ENCODE data around the gene C3orf52. TPM values are rescaled to one million over a fixed set of nuclear protein-coding genes. Genes with fewer than 3 reads are reported as not detected.

The C3orf52 gene
- total RNA-seq, 1 experiment from 2014 or later = 3.0 TPM

GRCh38 chr3:112136046-112136445 lies 49.9 kb downstream of the C3orf52 start:
- DNase-seq (ENCODE audit: low spot score) = no peak

GRCh38 chr3:112136959-112137693 lies 50.9 kb downstream of the C3orf52 start:
- DNase-seq (ENCODE audit: low spot score) = peak; percentile 28

GRCh38 chr3:112137781-112138180 lies 51.6 kb downstream of the C3orf52 start:
- DNase-seq (ENCODE audit: low spot score) = no peak

- no peak for DNase-seq (ENCODE audit: low spot score)
Measured at GRCh38 chr3:112138219-112138969, 52.2 kb downstream of the C3orf52 start.

GRCh38 chr3:112140584-112140983 lies 54.4 kb downstream of the C3orf52 start:
- DNase-seq (ENCODE audit: low spot score) = no peak

GRCh38 chr3:112141293-112141692 lies 55.1 kb downstream of the C3orf52 start:
- no peak for DNase-seq (ENCODE audit: low spot score)

GRCh38 chr3:112143251-112143650 lies 57.1 kb downstream of the C3orf52 start:
- DNase-seq (ENCODE audit: low spot score) = no peak

- DNase-seq (ENCODE audit: low spot score) = no peak
Measured at GRCh38 chr3:112143689-112144088, 57.5 kb downstream of the C3orf52 start.

- DNase-seq (ENCODE audit: low spot score) = no peak
Measured at GRCh38 chr3:112149136-112149535, 62.9 kb downstream of the C3orf52 start.

GRCh38 chr3:112167758-112168157 lies 81.6 kb downstream of the C3orf52 start:
- DNase-seq (ENCODE audit: low spot score) = no peak

Other genes starting within 250 kb of the C3orf52 start
- gene PHLDB2, start 227.1 kb upstream of the C3orf52 start, total RNA-seq (2014; rRNA removed; shearing (Covaris generic)) = 28.9 and 34.7 TPM in 2 replicates
- 34.1 and 44.1 TPM in 2 replicates for gene ABHD10, start 107.4 kb upstream of the C3orf52 start, total RNA-seq (2014; rRNA removed; shearing (Covaris generic))
- not detected in 2 replicates for gene TAGLN3, start 87.5 kb upstream of the C3orf52 start, total RNA-seq (2014; rRNA removed; shearing (Covaris generic))
- 0.12 TPM in 1 of 2 replicates, not detected in the other for gene TMPRSS7, start 51.7 kb upstream of the C3orf52 start, total RNA-seq (2014; rRNA removed; shearing (Covaris generic))
- not detected in 2 replicates for gene GCSAM, start 46.9 kb downstream of the C3orf52 start, total RNA-seq (2014; rRNA removed; shearing (Covaris generic))
- not detected in 2 replicates for gene SLC9C1, start 207.8 kb downstream of the C3orf52 start, total RNA-seq (2014; rRNA removed; shearing (Covaris generic))
- gene CD200, start 246.8 kb downstream of the C3orf52 start, total RNA-seq (2014; rRNA removed; shearing (Covaris generic)) = not detected in 2 replicates